NB4 (cell line): ENCODE data around the gene PRPSAP2.

ENCODE experiments used
- POLR2A ChIP-seq: IDR thresholded peaks from 2 replicates; pipeline ENCODE4 v1.6.1; 2011; ENCODE audit warnings: mild to moderate bottlenecking; ENCODE audit not compliant: insufficient read length; ENCODE audit errors: extremely low read depth
- TF ChIP-seq, protein P1 (sequence below): IDR thresholded peaks from one replicate; pipeline ENCODE4 v1.5.1; 2012; ENCODE audit warnings: low read depth, low read length

DNA sequence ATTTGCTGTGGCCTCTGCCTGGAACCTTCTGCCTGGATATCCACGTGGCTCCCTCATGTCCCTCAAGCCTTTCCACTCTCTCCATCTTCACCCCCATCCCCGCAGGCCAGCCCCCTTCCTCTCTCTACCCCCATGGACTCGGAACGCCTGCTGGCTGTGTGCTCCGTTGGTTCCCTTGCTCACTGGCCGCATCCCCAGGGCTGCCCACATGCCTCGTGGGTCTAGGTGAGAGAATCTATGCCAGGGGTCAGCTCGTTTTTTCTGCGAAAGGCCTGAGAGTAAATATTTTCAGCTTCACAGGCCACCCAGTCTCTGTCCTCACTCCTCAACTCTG is 106.1 kb downstream of the PRPSAP2 start:
- TF ChIP-seq, protein P1, sequence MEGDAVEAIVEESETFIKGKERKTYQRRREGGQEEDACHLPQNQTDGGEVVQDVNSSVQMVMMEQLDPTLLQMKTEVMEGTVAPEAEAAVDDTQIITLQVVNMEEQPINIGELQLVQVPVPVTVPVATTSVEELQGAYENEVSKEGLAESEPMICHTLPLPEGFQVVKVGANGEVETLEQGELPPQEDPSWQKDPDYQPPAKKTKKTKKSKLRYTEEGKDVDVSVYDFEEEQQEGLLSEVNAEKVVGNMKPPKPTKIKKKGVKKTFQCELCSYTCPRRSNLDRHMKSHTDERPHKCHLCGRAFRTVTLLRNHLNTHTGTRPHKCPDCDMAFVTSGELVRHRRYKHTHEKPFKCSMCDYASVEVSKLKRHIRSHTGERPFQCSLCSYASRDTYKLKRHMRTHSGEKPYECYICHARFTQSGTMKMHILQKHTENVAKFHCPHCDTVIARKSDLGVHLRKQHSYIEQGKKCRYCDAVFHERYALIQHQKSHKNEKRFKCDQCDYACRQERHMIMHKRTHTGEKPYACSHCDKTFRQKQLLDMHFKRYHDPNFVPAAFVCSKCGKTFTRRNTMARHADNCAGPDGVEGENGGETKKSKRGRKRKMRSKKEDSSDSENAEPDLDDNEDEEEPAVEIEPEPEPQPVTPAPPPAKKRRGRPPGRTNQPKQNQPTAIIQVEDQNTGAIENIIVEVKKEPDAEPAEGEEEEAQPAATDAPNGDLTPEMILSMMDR: no peak
- no peak for TF ChIP-seq POLR2A
